SW480 (cell line): Measurements from ENCODE around the gene FAM234A.

Experiments
- DNase-seq: peaks from one replicate; pipeline ENCODE4 v3.0.0-alpha.2; 2016; ENCODE audit warnings: low spot score

FAM234A gene

GRCh38 chr16:281660-282255, 47.1 kb downstream of the FAM234A start:
- no peak for DNase-seq

GRCh38 chr16:282491-282890, 47.9 kb downstream of the FAM234A start:
- no peak for DNase-seq

- DNase-seq: no peak
Measured at GRCh38 chr16:283033-283805, 48.6 kb downstream of the FAM234A start, which contains the start of gene PDIA2. Gene PDIA2 (plus strand): TSS chr16:283164. CDS start chr16:283170, 6 bp downstream.

- DNase-seq: no peak
Measured at GRCh38 chr16:284204-285120, 49.8 kb downstream of the FAM234A start.

- no peak for DNase-seq
Measured at GRCh38 chr16:285146-286055, 50.8 kb downstream of the FAM234A start.

GRCh38 chr16:286491-287297, 52.1 kb downstream of the FAM234A start:
- no peak for DNase-seq

- no peak for DNase-seq
Measured at GRCh38 chr16:287298-287811, 52.7 kb downstream of the FAM234A start.

GRCh38 chr16:287981-288920, 53.6 kb downstream of the FAM234A start:
- DNase-seq: no peak

- DNase-seq: no peak
Measured at GRCh38 chr16:289395-289997, 54.9 kb downstream of the FAM234A start.

- no peak for DNase-seq
Measured at GRCh38 chr16:290015-290680, 55.5 kb downstream of the FAM234A start.

- DNase-seq: no peak
Measured at GRCh38 chr16:290681-291405, 56.2 kb downstream of the FAM234A start.

GRCh38 chr16:291539-291938, 56.9 kb downstream of the FAM234A start:
- no peak for DNase-seq

GRCh38 chr16:293043-293775, 58.6 kb downstream of the FAM234A start:
- DNase-seq: no peak

- DNase-seq: no peak
Measured at GRCh38 chr16:296276-296675, 61.7 kb downstream of the FAM234A start.

- DNase-seq: no peak
Measured at GRCh38 chr16:296806-297510, 62.3 kb downstream of the FAM234A start.

- DNase-seq: no peak
Measured at GRCh38 chr16:297832-298231, 63.2 kb downstream of the FAM234A start.
